ENCODE measurements around the gene UNC79.
"Not testable (repeated sequence)": the region's sequence is repeated elsewhere in the genome, so short reads cannot be mapped to it uniquely, and the experiment has no call there.

Gene UNC79

GRCh38 chr14:93456356-93456755 is 25.6 kb downstream of the UNC79 start:
- no peak overlapping the region for H3K4me3 Mint-ChIP-seq
- no peaks in the 10 kb centered on the region for H3K4me1 Mint-ChIP-seq
- no peaks in the 10 kb centered on the region for H3K36me3 Mint-ChIP-seq (ENCODE audit: insufficient read depth)
- no peaks in the 10 kb centered on the region for H3K9me3 Mint-ChIP-seq
- H3K27ac Mint-ChIP-seq (ENCODE audit: low read depth), result no peak overlapping the region
- peaks cover 54% of the 10 kb centered on the region for H3K27me3 Mint-ChIP-seq
- ATAC-seq (replicated peaks; ENCODE audit: extremely low read depth, poor library complexity, severe bottlenecking), result no peak
- no peak for DNase-seq (ENCODE audit: low spot score in 2 of 2)

DNA sequence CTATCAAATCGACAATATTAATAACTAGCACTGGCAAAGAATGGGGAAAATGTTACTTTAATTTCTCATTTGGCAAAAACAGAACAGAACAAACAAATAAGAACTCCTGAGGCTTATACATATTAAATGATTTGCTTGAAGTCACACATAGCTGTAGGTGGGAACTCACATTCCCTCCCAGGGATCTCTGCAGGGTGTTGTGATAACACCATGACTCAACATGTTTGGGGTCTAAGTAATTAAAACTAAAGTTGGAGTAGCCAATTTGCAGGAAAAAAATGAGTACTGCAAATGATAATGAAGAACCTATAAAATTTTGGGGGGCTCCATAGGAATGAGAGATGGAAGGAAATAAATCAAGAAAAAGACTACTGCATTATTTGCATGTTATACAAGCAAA is 27.5 kb downstream of the UNC79 start:
- DNase-seq (ENCODE audit: low spot score in 2 of 2) (no peak), ATAC-seq (replicated peaks; ENCODE audit: extremely low read depth, poor library complexity, severe bottlenecking) (no peak)
- Mint-ChIP-seq H3K4me1 (no peaks in the 10 kb centered on the region), H3K27ac (ENCODE audit: low read depth) (no peak overlapping the region), H3K36me3 (ENCODE audit: insufficient read depth) (no peaks in the 10 kb centered on the region), H3K27me3 (peaks cover 63% of the 10 kb centered on the region), H3K9me3 (no peaks in the 10 kb centered on the region), H3K4me3 (no peak overlapping the region)

DNA sequence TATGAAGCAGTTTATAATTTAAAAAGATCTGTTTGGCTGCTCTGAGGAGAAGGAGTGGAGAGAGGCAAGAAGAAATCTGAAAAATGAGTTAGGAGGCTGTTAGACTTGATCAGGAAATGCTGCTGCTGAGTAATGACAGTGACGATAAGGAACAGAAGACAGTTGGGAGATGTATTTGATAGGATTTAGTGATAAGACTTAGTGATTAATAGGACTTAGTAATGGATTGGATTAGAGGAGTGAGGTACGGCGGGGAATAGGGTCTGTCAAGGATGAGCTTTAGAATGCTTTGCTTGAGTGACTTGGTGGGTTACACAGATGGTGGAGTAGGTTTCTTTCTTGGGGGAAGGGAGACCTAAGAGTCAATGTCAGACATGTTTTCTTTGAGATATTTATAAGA is 31.7 kb downstream of the UNC79 start:
- DNase-seq (ENCODE audit: low spot score in 2 of 2) (no peak), ATAC-seq (replicated peaks; ENCODE audit: extremely low read depth, poor library complexity, severe bottlenecking) (no peak)
- Mint-ChIP-seq H3K4me3 (no peak overlapping the region), H3K36me3 (ENCODE audit: insufficient read depth) (no peaks in the 10 kb centered on the region), H3K27ac (ENCODE audit: low read depth) (no peak overlapping the region), H3K9me3 (no peaks in the 10 kb centered on the region), H3K27me3 (peaks cover 34% of the 10 kb centered on the region), H3K4me1 (no peaks in the 10 kb centered on the region)

GRCh38 chr14:93464271-93464670 is 33.5 kb downstream of the UNC79 start:
- no peak for DNase-seq (ENCODE audit: low spot score in 2 of 2)
- Mint-ChIP-seq H3K9me3 (no peaks in the 10 kb centered on the region), H3K36me3 (ENCODE audit: insufficient read depth) (no peaks in the 10 kb centered on the region), H3K4me3 (no peak overlapping the region), H3K27ac (ENCODE audit: low read depth) (no peak overlapping the region), H3K27me3 (peaks cover 28% of the 10 kb centered on the region), H3K4me1 (no peaks in the 10 kb centered on the region)
- no peak for ATAC-seq (replicated peaks; ENCODE audit: extremely low read depth, poor library complexity, severe bottlenecking)

GRCh38 chr14:93475471-93475870 is 44.7 kb downstream of the UNC79 start:
- ATAC-seq (replicated peaks; ENCODE audit: extremely low read depth, poor library complexity, severe bottlenecking), result no peak
- peaks cover 58% of the 10 kb centered on the region for H3K27me3 Mint-ChIP-seq
- no peaks in the 10 kb centered on the region for H3K36me3 Mint-ChIP-seq (ENCODE audit: insufficient read depth)
- H3K4me3 Mint-ChIP-seq, result no peak overlapping the region
- H3K27ac Mint-ChIP-seq (ENCODE audit: low read depth), result no peak overlapping the region
- no peak for DNase-seq (ENCODE audit: low spot score in 2 of 2)
- no peaks in the 10 kb centered on the region for H3K4me1 Mint-ChIP-seq
- no peaks in the 10 kb centered on the region for H3K9me3 Mint-ChIP-seq

GRCh38 chr14:93476305-93476704 is 45.6 kb downstream of the UNC79 start:
- H3K27me3 Mint-ChIP-seq, result peaks cover 50% of the 10 kb centered on the region
- no peaks in the 10 kb centered on the region for H3K36me3 Mint-ChIP-seq (ENCODE audit: insufficient read depth)
- no peak for DNase-seq (ENCODE audit: low spot score in 2 of 2)
- H3K27ac Mint-ChIP-seq (ENCODE audit: low read depth), result no peak overlapping the region
- H3K4me1 Mint-ChIP-seq, result no peaks in the 10 kb centered on the region
- no peak overlapping the region for H3K4me3 Mint-ChIP-seq
- no peak for ATAC-seq (replicated peaks; ENCODE audit: extremely low read depth, poor library complexity, severe bottlenecking)
- no peaks in the 10 kb centered on the region for H3K9me3 Mint-ChIP-seq

GRCh38 chr14:93479074-93479473 is 48.3 kb downstream of the UNC79 start:
- H3K36me3 Mint-ChIP-seq (ENCODE audit: insufficient read depth); H3K4me1 Mint-ChIP-seq; H3K27ac Mint-ChIP-seq (ENCODE audit: low read depth); H3K9me3 Mint-ChIP-seq; H3K4me3 Mint-ChIP-seq; ATAC-seq (replicated peaks; ENCODE audit: extremely low read depth, poor library complexity, severe bottlenecking); DNase-seq (ENCODE audit: low spot score in 2 of 2): not testable (repeated sequence)
- H3K27me3 Mint-ChIP-seq, result peaks cover 53% of the 10 kb centered on the region

DNA sequence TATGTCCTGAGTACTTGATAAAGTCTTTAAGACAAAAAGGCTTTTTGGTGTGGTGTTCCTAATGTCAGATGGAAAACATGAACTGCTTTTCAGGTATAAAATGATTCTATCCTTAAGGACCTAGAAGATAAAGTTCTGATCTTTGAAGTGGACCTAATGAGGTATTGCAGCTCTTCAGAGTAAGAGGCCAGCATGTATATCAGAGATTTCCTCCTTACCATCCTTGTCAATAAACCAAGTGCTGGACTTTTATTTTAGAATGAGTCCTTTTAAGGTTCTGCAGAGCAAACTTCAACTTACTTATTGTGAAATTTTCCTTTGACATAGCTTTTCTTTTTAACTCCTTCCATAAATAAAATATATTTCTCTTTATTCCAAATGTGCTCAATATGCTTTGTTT is 50.1 kb downstream of the UNC79 start:
- H3K36me3 Mint-ChIP-seq (ENCODE audit: insufficient read depth), result no peaks in the 10 kb centered on the region
- no peaks in the 10 kb centered on the region for H3K9me3 Mint-ChIP-seq

DNA sequence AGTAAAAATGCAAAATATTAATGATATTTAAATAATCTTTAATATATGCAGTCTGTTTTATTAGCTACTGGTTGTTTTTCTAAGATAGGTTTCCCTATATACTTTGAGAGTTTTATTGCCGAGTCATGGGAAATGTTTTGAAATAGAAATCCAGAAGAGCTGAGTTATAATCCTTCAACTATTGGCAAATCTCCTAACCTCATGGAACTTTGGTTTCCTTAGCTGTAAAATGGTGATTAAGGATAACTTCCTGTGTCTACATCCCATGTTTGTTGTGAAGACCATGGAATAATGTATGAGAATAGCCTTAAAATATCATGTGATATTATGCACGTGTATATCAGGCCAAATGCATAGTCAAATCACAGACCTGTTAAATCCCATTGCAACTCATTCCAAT is 51.0 kb downstream of the UNC79 start:
- DNase-seq (ENCODE audit: low spot score in 2 of 2) (no peak), ATAC-seq (replicated peaks; ENCODE audit: extremely low read depth, poor library complexity, severe bottlenecking) (no peak)
- H3K4me1 Mint-ChIP-seq, result no peaks in the 10 kb centered on the region
- no peak overlapping the region for H3K4me3 Mint-ChIP-seq
- H3K9me3 Mint-ChIP-seq, result no peaks in the 10 kb centered on the region
- H3K36me3 Mint-ChIP-seq (ENCODE audit: insufficient read depth), result no peaks in the 10 kb centered on the region
- H3K27me3 Mint-ChIP-seq, result peaks cover 34% of the 10 kb centered on the region
- H3K27ac Mint-ChIP-seq (ENCODE audit: low read depth), result no peak overlapping the region

More for the DNA sequence above, 50.1 kb downstream of the UNC79 start:
- H3K4me3 Mint-ChIP-seq, result no peak overlapping the region
- ATAC-seq (replicated peaks; ENCODE audit: extremely low read depth, poor library complexity, severe bottlenecking) (no peak), DNase-seq (ENCODE audit: low spot score in 2 of 2) (no peak)
- H3K27ac Mint-ChIP-seq (ENCODE audit: low read depth), result no peak overlapping the region
- peaks cover 43% of the 10 kb centered on the region for H3K27me3 Mint-ChIP-seq
- no peaks in the 10 kb centered on the region for H3K4me1 Mint-ChIP-seq

- DNase-seq (ENCODE audit: low spot score in 2 of 2), result no peak
- Mint-ChIP-seq H3K9me3 (no peaks in the 10 kb centered on the region), H3K4me1 (no peaks in the 10 kb centered on the region), H3K36me3 (ENCODE audit: insufficient read depth) (no peaks in the 10 kb centered on the region), H3K4me3 (no peak overlapping the region), H3K27ac (ENCODE audit: low read depth) (no peak overlapping the region), H3K27me3 (peaks cover 40% of the 10 kb centered on the region)
- no peak for ATAC-seq (replicated peaks; ENCODE audit: extremely low read depth, poor library complexity, severe bottlenecking)
Measured at GRCh38 chr14:93490001-93490400, 59.3 kb downstream of the UNC79 start.

DNA sequence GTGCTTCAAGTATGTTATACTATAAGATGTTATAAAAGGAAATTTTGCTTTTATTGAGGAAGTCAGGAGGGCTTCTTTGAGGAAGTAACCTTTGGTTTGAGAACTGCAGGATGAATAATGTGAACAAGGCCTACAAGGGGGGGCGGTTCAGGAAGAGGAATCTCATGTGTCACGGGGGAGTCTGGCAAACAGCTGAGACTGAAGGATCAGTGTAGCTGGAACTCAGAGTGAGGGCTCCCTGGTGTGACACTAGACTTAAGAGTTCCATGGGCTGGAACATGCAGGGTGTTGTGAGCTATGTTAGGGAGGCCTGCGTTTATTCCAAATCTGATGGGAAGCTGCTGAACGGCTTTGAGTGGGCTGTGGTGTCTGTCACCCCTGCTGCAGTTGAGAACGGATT is 62.3 kb downstream of the UNC79 start:
- Mint-ChIP-seq H3K27ac (ENCODE audit: low read depth) (no peak overlapping the region), H3K4me1 (no peaks in the 10 kb centered on the region), H3K27me3 (peaks cover 37% of the 10 kb centered on the region), H3K4me3 (no peak overlapping the region), H3K9me3 (no peaks in the 10 kb centered on the region), H3K36me3 (ENCODE audit: insufficient read depth) (no peaks in the 10 kb centered on the region)
- DNase-seq (ENCODE audit: low spot score in 2 of 2), result no peak
- no peak for ATAC-seq (replicated peaks; ENCODE audit: extremely low read depth, poor library complexity, severe bottlenecking)

DNA sequence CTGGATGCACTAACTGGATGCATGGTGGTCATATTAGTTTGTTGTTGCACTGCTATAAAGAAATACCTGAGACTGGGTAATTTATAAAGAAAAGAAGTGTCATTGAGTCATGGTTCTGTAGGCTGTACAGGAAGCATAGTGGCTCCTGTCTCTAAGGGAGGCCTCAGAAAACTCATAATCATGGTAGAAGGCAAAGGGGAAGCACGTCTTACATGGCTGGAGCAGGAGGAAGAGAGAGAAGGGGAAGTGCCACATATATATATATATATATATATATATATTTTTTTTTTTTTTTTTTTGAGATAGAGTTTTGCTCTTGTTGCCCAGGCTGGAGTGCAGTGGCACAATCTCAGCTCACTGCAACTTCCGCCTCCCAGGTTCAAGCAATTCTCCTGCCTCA is 62.9 kb downstream of the UNC79 start:
- H3K4me3 Mint-ChIP-seq, result not testable (repeated sequence)

GRCh38 chr14:93496856-93497741 is 66.4 kb downstream of the UNC79 start:
- ATAC-seq (replicated peaks; ENCODE audit: extremely low read depth, poor library complexity, severe bottlenecking), result no peak
- no peaks in the 10 kb centered on the region for H3K36me3 Mint-ChIP-seq (ENCODE audit: insufficient read depth)
- no peak overlapping the region for H3K4me3 Mint-ChIP-seq
- no peak overlapping the region for H3K27ac Mint-ChIP-seq (ENCODE audit: low read depth)
- DNase-seq (ENCODE audit: low spot score in 2 of 2), result no peak
- no peaks in the 10 kb centered on the region for H3K9me3 Mint-ChIP-seq
- H3K4me1 Mint-ChIP-seq, result no peaks in the 10 kb centered on the region
- peaks cover 32% of the 10 kb centered on the region for H3K27me3 Mint-ChIP-seq

More for the DNA sequence above, 62.9 kb downstream of the UNC79 start:
- not testable (repeated sequence) for ATAC-seq (replicated peaks; ENCODE audit: extremely low read depth, poor library complexity, severe bottlenecking); H3K36me3 Mint-ChIP-seq (ENCODE audit: insufficient read depth); H3K9me3 Mint-ChIP-seq; DNase-seq (ENCODE audit: low spot score in 2 of 2); H3K4me1 Mint-ChIP-seq; H3K27ac Mint-ChIP-seq (ENCODE audit: low read depth)
- peaks cover 38% of the 10 kb centered on the region for H3K27me3 Mint-ChIP-seq
